HepG2 (cell line): ENCODE measurements around the gene RESP18. TPM values are rescaled to one million over a fixed set of nuclear protein-coding genes. Genes with fewer than 3 reads are reported as not detected.

ENCODE experiments used
- ETV5 ChIP-seq: IDR thresholded peaks from 2 replicates; pipeline ENCODE4 v1.6.1; 2018; ENCODE audit warnings: missing biosample characterization, missing genetic modification reagents, inconsistent platforms, borderline replicate concordance
- FOXP1 ChIP-seq, 2 experiments: fragments of 450-650 bp in 1 of 2; IDR thresholded peaks; 2 replicates each; pipeline ENCODE4 v1.6.1; 2017 to 2018; ENCODE audit warnings: antibody characterized with exemption in 1 of 2
- HNRNPH1 ChIP-seq: fragments of 200-400 bp; formaldehyde crosslinking; optimal IDR thresholded peaks from 2 replicates; pipeline ENCODE3; 2017; ENCODE audit warnings: mild to moderate bottlenecking, low read depth, low read length
- IKZF1 ChIP-seq: fragments of 450-650 bp; IDR thresholded peaks from 2 replicates; pipeline ENCODE4 v1.7.1; 2016
- KDM5B ChIP-seq: sonication (generic); formaldehyde crosslinking; IDR thresholded peaks from 2 replicates; pipeline ENCODE4 v1.4.0; 2020; ENCODE audit warnings: missing genetic modification reagents, mild to moderate bottlenecking, borderline replicate concordance
- NFIC ChIP-seq: IDR thresholded peaks from 2 replicates; pipeline ENCODE4 v1.6.1; 2012; ENCODE audit warnings: mild to moderate bottlenecking, low read length, inconsistent platforms
- POGZ ChIP-seq: sonication (generic); formaldehyde crosslinking; IDR thresholded peaks from 2 replicates; pipeline ENCODE4 v1.4.0; 2020; ENCODE audit warnings: mild to moderate bottlenecking, missing genetic modification reagents
- POLR2AphosphoS2 ChIP-seq: IDR thresholded peaks from 2 replicates; pipeline ENCODE4 v1.6.1; 2011; ENCODE audit warnings: low read depth, low read length, improper control_type of control experiment
- RAD51 ChIP-seq: fragments of 450-650 bp; IDR thresholded peaks from 2 replicates; pipeline ENCODE4 v1.6.1; 2016; ENCODE audit warnings: borderline replicate concordance
- REPIN1 ChIP-seq: sonication (generic); formaldehyde crosslinking; IDR thresholded peaks from 2 replicates; pipeline ENCODE4 v1.8.0; 2022; ENCODE audit warnings: missing genetic modification reagents, low read depth, mild to moderate bottlenecking, borderline replicate concordance
- SALL2 ChIP-seq: sonication (generic); formaldehyde crosslinking; IDR thresholded peaks from 2 replicates; pipeline ENCODE4 v1.8.1; 2023; ENCODE audit warnings: mild to moderate bottlenecking, missing genetic modification reagents, inconsistent platforms
- TP53 ChIP-seq: sonication (generic); formaldehyde crosslinking; conservative IDR thresholded peaks from 2 replicates; pipeline ENCODE4 v1.4.0; 2020; ENCODE audit warnings: missing genetic modification reagents
- TSC22D2 ChIP-seq: sonication (generic); formaldehyde crosslinking; IDR thresholded peaks from 2 replicates; pipeline ENCODE4 v1.5.1; 2020; ENCODE audit warnings: missing genetic modification reagents, mild to moderate bottlenecking, borderline replicate concordance
- ZFP36L1 ChIP-seq: sonication (generic); formaldehyde crosslinking; IDR thresholded peaks from 2 replicates; pipeline ENCODE4 v1.8.0; 2022; ENCODE audit warnings: mild to moderate bottlenecking, missing genetic modification reagents, moderate library complexity
- ZFYVE20 ChIP-seq: sonication (generic); formaldehyde crosslinking; IDR thresholded peaks from 2 replicates; pipeline ENCODE4 v1.8.0; 2023; ENCODE audit warnings: low read depth, mild to moderate bottlenecking, moderate library complexity, missing genetic modification reagents, borderline replicate concordance
- ZKSCAN8 ChIP-seq: IDR thresholded peaks from 2 replicates; pipeline ENCODE4 v1.6.1; 2016; ENCODE audit warnings: borderline replicate concordance, missing genetic modification reagents, missing compliant biosample characterization
- ZNF224 ChIP-seq: sonication (generic); formaldehyde crosslinking; IDR thresholded peaks from 2 replicates; pipeline ENCODE4 v1.5.0; 2020; ENCODE audit warnings: mild to moderate bottlenecking, missing genetic modification reagents
- polyA plus RNA-seq, 8 experiments: library from polyadenylated mRNA; depleted of rRNA in 3 of 8; stranded (reverse) in 7 of 8; unstranded in 1 of 8; fragments of >200 nt; fragmentation: Illumina TruSeq in 4 of 8; extraction: Trizol in 4 of 8; gene quantifications; 2 replicates each; pipeline versions ENCODE4 v1.2.1 to v1.2.3, GENCODE V29; 2011 to 2016; ENCODE audit warnings: low read depth in 4 of 8, missing spikeins in 1 of 8, mixed read lengths in 1 of 8; ENCODE audit not compliant: insufficient read depth in 1 of 8
- total RNA-seq, 5 experiments: library from RNA; depleted of rRNA; stranded (reverse); fragments of >200 nt; fragmentation: Illumina TruSeq; extraction: Trizol; gene quantifications; 2 replicates each; pipeline ENCODE4 v1.2.3, GENCODE V29; 2016; ENCODE audit warnings: low read depth in 1 of 5
- TF ChIP-seq, protein P1 (sequence below): sonication (generic); formaldehyde crosslinking; IDR thresholded peaks from 2 replicates; pipeline ENCODE4 v1.8.0; 2022; ENCODE audit warnings: mild to moderate bottlenecking, missing genetic modification reagents, borderline replicate concordance
- TF ChIP-seq, protein P2 (sequence below): sonication (generic); formaldehyde crosslinking; IDR thresholded peaks from 2 replicates; pipeline ENCODE4 v1.4.0; 2020; ENCODE audit warnings: missing genetic modification reagents
- TF ChIP-seq, protein P3 (sequence below): IDR thresholded peaks from 2 replicates; pipeline ENCODE4 v1.6.1; 2016; ENCODE audit warnings: control low read depth
- TF ChIP-seq, protein P4 (sequence below): fragments of 450-650 bp; IDR thresholded peaks from 2 replicates; pipeline ENCODE4 v1.6.1; 2017
- TF ChIP-seq, protein P5 (sequence below): sonication (generic); formaldehyde crosslinking; IDR thresholded peaks from 2 replicates; pipeline ENCODE4 v1.5.1; 2020; ENCODE audit warnings: mild to moderate bottlenecking, missing genetic modification reagents

The RESP18 gene
- total and polyA plus RNA-seq, 2 of the 13 experiments (the other 11 are each of a cell fraction or from before 2014, with no cell fraction given): not detected

DNA sequence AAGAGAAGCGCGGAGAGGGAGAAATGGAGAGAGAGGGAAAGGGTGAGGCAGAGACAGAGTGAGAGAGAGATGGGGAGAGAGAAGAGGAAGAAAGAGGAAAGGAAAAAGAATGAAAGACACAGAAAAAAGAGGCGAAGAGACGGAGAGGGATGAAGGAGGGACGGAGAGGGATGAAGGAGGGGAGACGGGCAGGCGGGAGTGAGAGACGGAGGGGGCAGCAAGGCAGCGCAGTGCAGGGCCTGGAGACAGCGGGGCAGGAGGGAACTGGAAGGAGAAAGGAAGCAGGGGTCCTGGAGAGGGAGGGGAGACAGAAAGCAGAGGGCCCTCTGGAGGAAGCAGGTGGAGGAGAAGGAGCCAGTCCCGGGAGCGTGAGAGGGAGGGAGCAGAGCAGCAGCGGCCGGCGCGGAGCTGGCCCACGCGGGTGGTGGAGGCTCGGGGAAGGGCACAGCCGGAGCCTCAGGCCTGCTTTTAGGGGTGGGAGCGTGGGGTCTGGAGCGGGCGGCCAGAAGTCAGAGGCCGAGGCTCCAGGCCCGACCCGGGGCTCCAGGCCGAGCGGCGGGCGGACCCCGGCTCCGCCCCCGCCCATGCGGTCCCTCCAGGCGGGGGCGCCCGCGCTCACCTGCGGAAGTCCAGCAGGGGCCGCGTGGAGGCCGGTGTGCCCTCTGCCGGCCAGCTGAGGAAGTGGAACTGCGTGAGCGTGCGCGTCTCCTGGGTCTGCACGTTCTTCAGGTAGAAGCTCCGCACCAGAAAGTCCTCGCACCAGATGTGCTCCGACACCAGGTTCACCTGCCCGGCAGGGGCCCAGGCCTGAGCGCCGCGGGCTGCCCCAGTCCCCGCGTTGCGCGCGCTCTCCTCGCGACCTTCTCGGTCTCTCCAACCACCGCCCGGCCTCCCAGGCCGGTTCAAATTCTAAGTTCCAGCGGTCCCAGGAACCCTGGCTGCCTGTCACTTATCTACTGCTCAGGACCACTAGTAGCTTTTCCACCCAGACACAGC, 37.9 kb downstream of the RESP18 start (continued):
- TF ChIP-seq REPIN1 (peak; percentile 89; the same call in 1 of the 2 replicates), ZFP36L1 (CRISPR knock-in tag) (peak; percentile 98), TP53 (CRISPR knock-in tag) (no peak), ETV5 (peak; percentile 92), IKZF1 (no peak), FOXP1 (IDR thresholded peaks at IDR 0.05) (no peak), FOXP1 (CRISPR knock-in tag; IDR thresholded peaks at IDR 0.05) (no peak; the same call in 1 of the 2 replicates), ZFYVE20 (CRISPR knock-in tag) (no peak), HNRNPH1 (no peak), POLR2AphosphoS2 (no peak), KDM5B (CRISPR knock-in tag) (peak; percentile 85; the same call in 1 of the 2 replicates), RAD51 (no peak), ZNF224 (no peak), SALL2 (CRISPR knock-in tag) (peak; percentile 81), ZKSCAN8 (CRISPR knock-in tag) (peak; percentile 87; the same call in 1 of the 2 replicates), POGZ (CRISPR knock-in tag) (peak; percentile 78), NFIC (no peak), TSC22D2 (CRISPR knock-in tag) (peak; percentile 93; the same call in 1 of the 2 replicates)
- TF ChIP-seq, protein P1, sequence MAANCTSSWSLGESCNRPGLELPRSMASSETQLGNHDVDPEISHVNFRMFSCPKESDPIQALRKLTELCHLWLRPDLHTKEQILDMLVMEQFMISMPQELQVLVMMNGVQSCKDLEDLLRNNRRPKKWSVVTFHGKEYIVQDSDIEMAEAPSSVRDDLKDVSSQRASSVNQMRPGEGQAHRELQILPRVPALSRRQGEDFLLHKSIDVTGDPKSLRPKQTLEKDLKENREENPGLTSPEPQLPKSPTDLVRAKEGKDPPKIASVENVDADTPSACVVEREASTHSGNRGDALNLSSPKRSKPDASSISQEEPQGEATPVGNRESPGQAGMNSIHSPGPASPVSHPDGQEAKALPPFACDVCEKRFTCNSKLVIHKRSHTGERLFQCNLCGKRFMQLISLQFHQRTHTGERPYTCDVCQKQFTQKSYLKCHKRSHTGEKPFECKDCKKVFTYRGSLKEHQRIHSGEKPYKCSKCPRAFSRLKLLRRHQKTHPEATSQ (CRISPR knock-in tag): 0 out of 2 replicates have a peak, but pooled peaks have one; percentile 73
- TF ChIP-seq, protein P2, sequence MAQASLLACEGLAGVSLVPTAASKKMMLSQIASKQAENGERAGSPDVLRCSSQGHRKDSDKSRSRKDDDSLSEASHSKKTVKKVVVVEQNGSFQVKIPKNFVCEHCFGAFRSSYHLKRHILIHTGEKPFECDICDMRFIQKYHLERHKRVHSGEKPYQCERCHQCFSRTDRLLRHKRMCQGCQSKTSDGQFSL (CRISPR knock-in tag): no peak
- TF ChIP-seq, protein P3, sequence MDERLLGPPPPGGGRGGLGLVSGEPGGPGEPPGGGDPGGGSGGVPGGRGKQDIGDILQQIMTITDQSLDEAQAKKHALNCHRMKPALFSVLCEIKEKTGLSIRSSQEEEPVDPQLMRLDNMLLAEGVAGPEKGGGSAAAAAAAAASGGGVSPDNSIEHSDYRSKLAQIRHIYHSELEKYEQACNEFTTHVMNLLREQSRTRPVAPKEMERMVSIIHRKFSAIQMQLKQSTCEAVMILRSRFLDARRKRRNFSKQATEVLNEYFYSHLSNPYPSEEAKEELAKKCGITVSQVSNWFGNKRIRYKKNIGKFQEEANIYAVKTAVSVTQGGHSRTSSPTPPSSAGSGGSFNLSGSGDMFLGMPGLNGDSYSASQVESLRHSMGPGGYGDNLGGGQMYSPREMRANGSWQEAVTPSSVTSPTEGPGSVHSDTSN (CRISPR knock-in tag): no peak
- TF ChIP-seq, protein P4, sequence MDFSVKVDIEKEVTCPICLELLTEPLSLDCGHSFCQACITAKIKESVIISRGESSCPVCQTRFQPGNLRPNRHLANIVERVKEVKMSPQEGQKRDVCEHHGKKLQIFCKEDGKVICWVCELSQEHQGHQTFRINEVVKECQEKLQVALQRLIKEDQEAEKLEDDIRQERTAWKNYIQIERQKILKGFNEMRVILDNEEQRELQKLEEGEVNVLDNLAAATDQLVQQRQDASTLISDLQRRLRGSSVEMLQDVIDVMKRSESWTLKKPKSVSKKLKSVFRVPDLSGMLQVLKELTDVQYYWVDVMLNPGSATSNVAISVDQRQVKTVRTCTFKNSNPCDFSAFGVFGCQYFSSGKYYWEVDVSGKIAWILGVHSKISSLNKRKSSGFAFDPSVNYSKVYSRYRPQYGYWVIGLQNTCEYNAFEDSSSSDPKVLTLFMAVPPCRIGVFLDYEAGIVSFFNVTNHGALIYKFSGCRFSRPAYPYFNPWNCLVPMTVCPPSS: no peak
- TF ChIP-seq, protein P5, sequence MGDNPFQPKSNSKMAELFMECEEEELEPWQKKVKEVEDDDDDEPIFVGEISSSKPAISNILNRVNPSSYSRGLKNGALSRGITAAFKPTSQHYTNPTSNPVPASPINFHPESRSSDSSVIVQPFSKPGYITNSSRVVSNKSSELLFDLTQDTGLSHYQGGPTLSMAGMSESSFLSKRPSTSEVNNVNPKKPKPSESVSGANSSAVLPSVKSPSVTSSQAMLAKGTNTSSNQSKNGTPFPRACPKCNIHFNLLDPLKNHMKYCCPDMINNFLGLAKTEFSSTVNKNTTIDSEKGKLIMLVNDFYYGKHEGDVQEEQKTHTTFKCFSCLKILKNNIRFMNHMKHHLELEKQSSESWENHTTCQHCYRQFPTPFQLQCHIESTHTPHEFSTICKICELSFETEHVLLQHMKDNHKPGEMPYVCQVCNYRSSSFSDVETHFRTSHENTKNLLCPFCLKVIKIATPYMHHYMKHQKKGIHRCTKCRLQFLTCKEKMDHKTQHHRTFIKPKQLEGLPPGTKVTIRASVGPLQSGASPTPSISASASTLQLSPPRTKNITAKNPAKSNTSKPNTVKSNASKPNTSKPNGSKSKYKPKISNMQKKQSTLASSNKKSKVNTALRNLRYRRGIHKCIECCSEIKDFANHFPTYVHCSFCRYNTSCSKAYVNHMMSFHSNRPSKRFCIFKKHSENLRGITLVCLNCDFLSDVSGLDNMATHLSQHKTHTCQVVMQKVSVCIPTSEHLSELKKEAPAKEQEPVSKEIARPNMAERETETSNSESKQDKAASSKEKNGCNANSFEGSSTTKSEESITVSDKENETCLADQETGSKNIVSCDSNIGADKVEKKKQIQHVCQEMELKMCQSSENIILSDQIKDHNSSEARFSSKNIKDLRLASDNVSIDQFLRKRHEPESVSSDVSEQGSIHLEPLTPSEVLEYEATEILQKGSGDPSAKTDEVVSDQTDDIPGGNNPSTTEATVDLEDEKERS (CRISPR knock-in tag): peak; percentile 60; the same call in 1 of the 2 replicates
